GM12878 (cell line): ENCODE measurements around the gene ACTR5.

ENCODE experiments used
- ASH2L ChIP-seq: fragments of 300-600, 200-600 bp; sonication (generic); IDR thresholded peaks from 2 replicates; pipeline ENCODE4 v1.6.1; 2017; ENCODE audit warnings: low read depth, mild to moderate bottlenecking, borderline replicate concordance
- POLR2A ChIP-seq: IDR thresholded peaks from 2 replicates; pipeline ENCODE4 v1.6.1; 2011; ENCODE audit warnings: low read depth, mild to moderate bottlenecking, low read length
- SIX5 ChIP-seq: IDR thresholded peaks from 2 replicates; pipeline ENCODE4 v1.6.1; 2011; ENCODE audit warnings: mild to moderate bottlenecking, low read depth, low read length, moderate library complexity; ENCODE audit not compliant: severe bottlenecking

GRCh38 chr20:38818113-38819065, 70.1 kb downstream of the ACTR5 start:
- TF ChIP-seq POLR2A: no peak
- no peak for TF ChIP-seq SIX5
- no peak for TF ChIP-seq ASH2L
